Calu3 (cell line): ENCODE data around the gene TVP23C. TPM values are rescaled to one million over a fixed set of nuclear protein-coding genes. Genes with fewer than 3 reads are reported as not detected.
"Not testable (repeated sequence)": the region's sequence is repeated elsewhere in the genome, so short reads cannot be mapped to it uniquely, and the experiment has no call there.

Experiments
- BruUV-seq: library from RNA; stranded (reverse); fragments of 400-500 nt; replicated peaks from 2 replicates; lab custom pipeline; 2021; lab: Mats Ljungman, UMichigan
- CTCF ChIA-PET: fragments of 300-600 bp; sonication (Branson Sonifier 250); formaldehyde crosslinking; loops from one replicate; lab custom pipeline; 2022; ENCODE audit warnings: antibody characterized with exemption; lab: Charles Lee
- DNase-seq: peaks from one replicate; pipeline ENCODE4 v3.0.0; 2022
- H3K27ac Mint-ChIP-seq: one replicate; pipeline ENCODE4 v1.8.0; 2022; ENCODE audit warnings: mixed read lengths; ENCODE audit not compliant: unreplicated experiment
- H3K27me3 Mint-ChIP-seq: one replicate; pipeline ENCODE4 v1.8.0; 2022; ENCODE audit warnings: mixed read lengths; ENCODE audit not compliant: unreplicated experiment
- H3K36me3 Mint-ChIP-seq: one replicate; pipeline ENCODE4 v1.8.0; 2022; ENCODE audit warnings: mild to moderate bottlenecking, moderate library complexity, mixed read lengths; ENCODE audit not compliant: insufficient read depth, unreplicated experiment
- H3K4me1 Mint-ChIP-seq: one replicate; pipeline ENCODE4 v1.8.0; 2022; ENCODE audit warnings: mild to moderate bottlenecking, low read depth, mixed read lengths; ENCODE audit not compliant: unreplicated experiment
- H3K4me3 Mint-ChIP-seq: one replicate; pipeline ENCODE4 v1.8.0; 2022; ENCODE audit warnings: mild to moderate bottlenecking, low read depth, moderate library complexity, mixed read lengths; ENCODE audit not compliant: unreplicated experiment
- H3K9me3 Mint-ChIP-seq: one replicate; pipeline ENCODE4 v1.8.0; 2022; ENCODE audit warnings: low read depth, mixed read lengths; ENCODE audit not compliant: unreplicated experiment
- CTCF ChIP-seq: fragments of 200-600 bp; IDR thresholded peaks from one replicate; pipeline ENCODE4 v1.8.0; 2022; ENCODE audit warnings: antibody characterized with exemption; ENCODE audit not compliant: unreplicated experiment
- intact Hi-C: fragments of 100-400 bp; cut with micrococcal nuclease; formaldehyde crosslinking; loops from one replicate; pipeline ENCODE4 v1.10.0; 2022; ENCODE audit not compliant: unreplicated experiment
- total RNA-seq: library from RNA; stranded (reverse); gene quantifications from 2 replicates; pipeline ENCODE4 v1.2.3, GENCODE V29; 2022

Gene TVP23C
- total RNA-seq, 1 experiment from 2014 or later = 7.4 TPM

- H3K27me3 Mint-ChIP-seq, H3K9me3 Mint-ChIP-seq, H3K36me3 Mint-ChIP-seq, H3K4me1 Mint-ChIP-seq, H3K4me3 Mint-ChIP-seq, CTCF ChIA-PET, BruUV-seq, DNase-seq, intact Hi-C loops, H3K27ac Mint-ChIP-seq: not testable (repeated sequence)
Measured at GRCh38 chr17:15540371-15541219, 22.7 kb downstream of the TVP23C start.

GRCh38 chr17:15533122-15533521, 30.2 kb downstream of the TVP23C start:
- intact Hi-C loops, BruUV-seq, CTCF ChIA-PET, H3K9me3 Mint-ChIP-seq, H3K4me1 Mint-ChIP-seq, H3K27me3 Mint-ChIP-seq, DNase-seq, H3K4me3 Mint-ChIP-seq, H3K36me3 Mint-ChIP-seq, H3K27ac Mint-ChIP-seq: not testable (repeated sequence)

GRCh38 chr17:15526292-15527218, 36.7 kb downstream of the TVP23C start:
- H3K36me3 Mint-ChIP-seq, H3K27ac Mint-ChIP-seq, intact Hi-C loops, H3K4me3 Mint-ChIP-seq, BruUV-seq, H3K4me1 Mint-ChIP-seq, H3K27me3 Mint-ChIP-seq, H3K9me3 Mint-ChIP-seq, CTCF ChIA-PET: not testable (repeated sequence)
- peak; percentile 16 for DNase-seq
- TF ChIP-seq CTCF = peak; percentile 21

- BruUV-seq, H3K4me3 Mint-ChIP-seq, H3K9me3 Mint-ChIP-seq, H3K27me3 Mint-ChIP-seq, intact Hi-C loops, H3K4me1 Mint-ChIP-seq, CTCF ChIA-PET, H3K36me3 Mint-ChIP-seq, H3K27ac Mint-ChIP-seq, DNase-seq: not testable (repeated sequence)
Measured at GRCh38 chr17:15524990-15525985, 38.0 kb downstream of the TVP23C start.

GRCh38 chr17:15516150-15516549, 47.1 kb downstream of the TVP23C start:
- no peak for DNase-seq
- no peaks in the 10 kb centered on the region for H3K27me3 Mint-ChIP-seq
- BruUV-seq = no TSS peak
- H3K4me3 Mint-ChIP-seq = no peak overlapping the region
- no peaks in the 10 kb centered on the region for H3K4me1 Mint-ChIP-seq
- no peak for TF ChIP-seq CTCF
- CTCF ChIA-PET = no interaction called here
- no peak overlapping the region for H3K27ac Mint-ChIP-seq
- H3K36me3 Mint-ChIP-seq = no peaks in the 10 kb centered on the region
- intact Hi-C loops = no loop called here
- H3K9me3 Mint-ChIP-seq = no peaks in the 10 kb centered on the region
